Fibroblast of skin of right quadriceps (primary cell): ENCODE measurements around the gene PCDH9.

Experiments used
- DNase-seq: peaks from one replicate; pipeline ENCODE4 v3.0.0-alpha.2; 2013

PCDH9 gene

GRCh38 chr13:66703597-66703996, 526.5 kb downstream of the PCDH9 start:
- no peak for DNase-seq

GRCh38 chr13:66700117-66700601, 530.0 kb downstream of the PCDH9 start:
- peak; percentile 5 for DNase-seq

- no peak for DNase-seq
Measured at GRCh38 chr13:66693656-66694055, 536.5 kb downstream of the PCDH9 start.

GRCh38 chr13:66691149-66691548, 539.0 kb downstream of the PCDH9 start:
- DNase-seq, result no peak

GRCh38 chr13:66689628-66690027, 540.5 kb downstream of the PCDH9 start:
- DNase-seq, result peak; percentile 25

- peak; percentile 10 for DNase-seq
Measured at GRCh38 chr13:66689037-66689619, 541.0 kb downstream of the PCDH9 start.

GRCh38 chr13:66681403-66681802, 548.7 kb downstream of the PCDH9 start:
- no peak for DNase-seq

GRCh38 chr13:66680031-66680430, 550.1 kb downstream of the PCDH9 start:
- no peak for DNase-seq

GRCh38 chr13:66675620-66676019, 554.5 kb downstream of the PCDH9 start:
- DNase-seq, result no peak

GRCh38 chr13:66673401-66673800, 556.7 kb downstream of the PCDH9 start:
- peak; percentile 74 for DNase-seq

GRCh38 chr13:66665991-66666390, 564.1 kb downstream of the PCDH9 start:
- peak; percentile 80 for DNase-seq

GRCh38 chr13:66663711-66664110, 566.4 kb downstream of the PCDH9 start:
- DNase-seq, result no peak

- no peak for DNase-seq
Measured at GRCh38 chr13:66663206-66663605, 566.9 kb downstream of the PCDH9 start.

- no peak for DNase-seq
Measured at GRCh38 chr13:66661336-66661735, 568.8 kb downstream of the PCDH9 start.

- no peak for DNase-seq
Measured at GRCh38 chr13:66660468-66660813, 569.7 kb downstream of the PCDH9 start.

- peak; percentile 72 for DNase-seq
Measured at GRCh38 chr13:66659701-66660467, 570.3 kb downstream of the PCDH9 start.

- DNase-seq, result no peak
Measured at GRCh38 chr13:66659286-66659685, 570.9 kb downstream of the PCDH9 start.

GRCh38 chr13:66657165-66657881, 572.8 kb downstream of the PCDH9 start:
- DNase-seq, result peak; percentile 93

GRCh38 chr13:66655847-66656454, 574.2 kb downstream of the PCDH9 start:
- DNase-seq, result no peak

GRCh38 chr13:66644855-66645460, 585.2 kb downstream of the PCDH9 start:
- no peak for DNase-seq

- no peak for DNase-seq
Measured at GRCh38 chr13:66640231-66640630, 589.9 kb downstream of the PCDH9 start.

- DNase-seq, result no peak
Measured at GRCh38 chr13:66639044-66639443, 591.1 kb downstream of the PCDH9 start.

- peak; percentile 89 for DNase-seq
Measured at GRCh38 chr13:66635526-66635925, 594.6 kb downstream of the PCDH9 start.
